Measurements from ENCODE around the gene WDR20.
A peak's percentile ranks its signal among the peaks of the same experiment; 100 is the strongest.
"Not testable (repeated sequence)": the region's sequence is repeated elsewhere in the genome, so short reads cannot be mapped to it uniquely, and the experiment has no call there.

The WDR20 gene

DNA sequence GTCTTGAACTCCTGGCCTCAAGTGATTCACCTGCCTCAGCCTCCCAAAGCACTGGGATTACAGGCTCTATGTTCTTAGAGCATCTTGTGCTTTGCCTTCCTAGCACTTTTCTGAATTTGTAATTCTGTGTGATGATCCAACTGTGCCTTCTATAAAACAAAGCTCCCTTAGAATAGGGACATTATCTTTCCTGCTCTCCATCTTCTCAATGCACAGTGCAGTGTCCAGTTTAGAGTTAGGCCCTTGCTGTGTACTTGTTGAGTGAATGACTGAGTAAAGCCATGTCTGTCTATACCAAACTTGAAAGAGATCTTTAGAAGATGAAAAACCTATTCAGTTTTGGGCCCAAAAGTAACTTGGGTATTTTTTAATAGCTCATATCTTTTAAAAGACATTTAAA, 5.2 kb downstream of the WDR20 start:
- Histone ChIP-seq H3K4me3 (ENCODE audit: low read depth in 1 of 5, low read length in 5 of 5) (no peak overlapping the region), H3K9ac (ENCODE audit: low read length in 5 of 5) (peak overlapping the region in 1 of 5 donors; percentile 30), H3K9me3 (ENCODE audit: control insufficient read depth in 5 of 5, low read length in 5 of 5) (no peaks in the 10 kb centered on the region), H3K27ac (ENCODE audit: low read depth, low read length) (no peak overlapping the region), H3K27me3 (ENCODE audit: control insufficient read depth in 5 of 5, insufficient read depth in 4 of 5, low read length in 5 of 5) (no peaks in the 10 kb centered on the region), H3K36me3 (ENCODE audit: control insufficient read depth in 5 of 5, insufficient read depth in 5 of 5, low read length in 5 of 5) (peaks cover 0 to 4% (median 0%) of the 10 kb centered on the region in 5 donors), H3K4me1 (ENCODE audit: control insufficient read depth in 5 of 5, insufficient read depth in 5 of 5, low read length in 5 of 5) (peaks cover 1 to 21% (median 13%) of the 10 kb centered on the region in 5 donors)

DNA sequence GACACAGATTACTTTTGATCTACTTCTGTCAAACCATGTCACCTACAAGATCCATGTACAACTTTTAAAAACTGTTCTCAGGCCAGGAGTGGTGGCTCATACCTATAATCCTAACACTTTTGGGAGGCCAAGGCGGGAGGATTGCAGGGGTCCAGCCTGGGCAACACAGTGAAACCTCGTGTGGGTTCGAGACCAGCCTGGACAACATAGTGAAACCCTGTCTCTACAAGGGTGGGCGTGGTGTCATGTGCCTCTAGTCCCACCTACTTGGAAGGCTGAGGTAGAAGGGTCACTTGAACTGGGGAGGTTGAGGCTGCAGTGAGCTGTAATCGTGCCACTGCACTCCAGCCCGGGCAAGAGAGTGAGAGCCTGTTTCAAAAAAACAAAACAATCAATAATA, 5.7 kb downstream of the WDR20 start:
- H3K36me3 ChIP-seq (ENCODE audit: control insufficient read depth in 5 of 5, insufficient read depth in 5 of 5, low read length in 5 of 5) = peaks cover 0 to 4% (median 0%) of the 10 kb centered on the region in 5 donors
- H3K4me1 ChIP-seq (ENCODE audit: control insufficient read depth in 5 of 5, insufficient read depth in 5 of 5, low read length in 5 of 5) = peaks cover 1 to 21% (median 12%) of the 10 kb centered on the region in 5 donors
- H3K4me3 ChIP-seq (ENCODE audit: low read depth in 1 of 5, low read length in 5 of 5) = no peak overlapping the region
- H3K9ac ChIP-seq (ENCODE audit: low read length in 5 of 5) = no peak overlapping the region
- H3K27me3 ChIP-seq (ENCODE audit: control insufficient read depth in 5 of 5, insufficient read depth in 4 of 5, low read length in 5 of 5) = no peaks in the 10 kb centered on the region
- H3K27ac ChIP-seq (ENCODE audit: low read depth, low read length) = no peak overlapping the region
- no peaks in the 10 kb centered on the region for H3K9me3 ChIP-seq (ENCODE audit: control insufficient read depth in 5 of 5, low read length in 5 of 5)

DNA sequence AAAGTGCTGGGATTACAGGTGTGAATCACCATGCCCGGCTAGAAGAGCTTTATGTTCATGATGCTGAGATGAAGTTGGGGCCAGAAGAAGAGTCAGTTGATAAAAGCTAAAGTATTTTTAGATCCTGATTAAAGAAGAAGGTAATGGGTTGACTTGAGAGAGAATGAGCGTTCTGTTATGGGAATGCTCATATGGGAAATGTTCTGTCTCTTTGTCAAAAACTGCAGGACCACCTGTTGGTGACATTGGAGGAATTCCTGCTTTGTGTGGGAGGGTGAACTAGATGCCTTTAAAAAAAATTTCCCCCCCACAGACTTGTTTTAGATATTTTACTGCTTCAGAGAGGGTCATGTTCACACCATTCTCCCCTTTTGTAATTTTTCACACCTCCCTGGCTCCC, 6.7 kb downstream of the WDR20 start:
- H3K9me3 ChIP-seq (ENCODE audit: control insufficient read depth in 5 of 5, low read length in 5 of 5) = no peaks in the 10 kb centered on the region
- peaks cover under 1 to 11% (median 2%) of the 10 kb centered on the region in 5 donors for H3K4me1 ChIP-seq (ENCODE audit: control insufficient read depth in 5 of 5, insufficient read depth in 5 of 5, low read length in 5 of 5)
- no peak overlapping the region for H3K27ac ChIP-seq (ENCODE audit: low read depth, low read length)
- no peak overlapping the region for H3K4me3 ChIP-seq (ENCODE audit: low read depth in 1 of 5, low read length in 5 of 5)
- no peaks in the 10 kb centered on the region for H3K27me3 ChIP-seq (ENCODE audit: control insufficient read depth in 5 of 5, insufficient read depth in 4 of 5, low read length in 5 of 5)
- H3K9ac ChIP-seq (ENCODE audit: low read length in 5 of 5) = no peak overlapping the region
- peaks cover 0 to 4% (median 0%) of the 10 kb centered on the region in 5 donors for H3K36me3 ChIP-seq (ENCODE audit: control insufficient read depth in 5 of 5, insufficient read depth in 5 of 5, low read length in 5 of 5)

DNA sequence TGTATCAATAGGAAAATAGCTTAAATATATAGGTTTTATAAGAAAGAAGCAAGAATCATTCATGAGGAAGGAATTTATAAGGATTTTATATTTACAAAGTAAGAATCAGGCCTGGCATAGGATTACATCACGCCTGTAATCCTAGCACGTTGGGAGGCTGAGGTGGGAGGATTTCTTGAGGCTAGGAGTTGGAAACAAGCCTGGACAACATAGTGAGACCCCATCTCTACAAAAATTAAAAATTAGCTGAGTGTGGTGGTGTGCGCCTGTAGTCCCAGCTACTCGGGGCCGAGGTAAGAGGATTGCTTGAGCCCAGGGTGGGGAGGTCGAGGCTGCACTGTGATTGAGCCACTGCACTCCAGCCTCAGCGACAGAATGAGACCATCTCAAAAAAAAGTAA, 10.4 kb downstream of the WDR20 start:
- Histone ChIP-seq H3K27me3 (ENCODE audit: control insufficient read depth in 5 of 5, insufficient read depth in 4 of 5, low read length in 5 of 5) (no peaks in the 10 kb centered on the region), H3K9me3 (ENCODE audit: control insufficient read depth in 5 of 5, low read length in 5 of 5) (no peaks in the 10 kb centered on the region), H3K4me1 (ENCODE audit: control insufficient read depth in 5 of 5, insufficient read depth in 5 of 5, low read length in 5 of 5) (peaks cover 0 to 4% (median 0%) of the 10 kb centered on the region in 5 donors), H3K27ac (ENCODE audit: low read depth, low read length) (no peak overlapping the region), H3K9ac (ENCODE audit: low read length in 5 of 5) (no peak overlapping the region), H3K36me3 (ENCODE audit: control insufficient read depth in 5 of 5, insufficient read depth in 5 of 5, low read length in 5 of 5) (peaks cover 0 to 7% (median 4%) of the 10 kb centered on the region in 5 donors), H3K4me3 (ENCODE audit: low read depth in 1 of 5, low read length in 5 of 5) (no peak overlapping the region)

DNA sequence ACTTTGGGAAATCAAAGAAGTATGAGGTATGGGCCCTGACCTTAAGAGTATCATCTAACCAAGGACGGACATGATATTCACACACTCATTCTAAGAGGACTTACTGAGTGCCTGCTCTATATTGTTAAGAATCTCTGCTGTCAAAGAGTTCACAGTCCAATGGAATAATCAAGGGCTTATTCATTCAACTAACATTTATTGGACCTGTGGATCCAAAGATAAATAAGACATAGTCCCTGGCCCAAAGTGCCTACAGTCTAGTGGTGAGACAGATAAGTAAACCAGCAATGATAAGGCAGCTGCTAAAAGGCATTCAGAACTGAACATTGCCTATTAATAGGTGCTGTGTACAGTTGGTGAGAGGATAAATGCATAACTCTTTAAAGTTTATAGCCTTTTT, 11.0 kb downstream of the WDR20 start:
- no peak overlapping the region for H3K4me3 ChIP-seq (ENCODE audit: low read depth in 1 of 5, low read length in 5 of 5)
- no peak overlapping the region for H3K9ac ChIP-seq (ENCODE audit: low read length in 5 of 5)
- H3K4me1 ChIP-seq (ENCODE audit: control insufficient read depth in 5 of 5, insufficient read depth in 5 of 5, low read length in 5 of 5) = peaks cover 0 to 4% (median 0%) of the 10 kb centered on the region in 5 donors
- no peak overlapping the region for H3K27ac ChIP-seq (ENCODE audit: low read depth, low read length)
- H3K9me3 ChIP-seq (ENCODE audit: control insufficient read depth in 5 of 5, low read length in 5 of 5) = no peaks in the 10 kb centered on the region
- no peaks in the 10 kb centered on the region for H3K27me3 ChIP-seq (ENCODE audit: control insufficient read depth in 5 of 5, insufficient read depth in 4 of 5, low read length in 5 of 5)
- H3K36me3 ChIP-seq (ENCODE audit: control insufficient read depth in 5 of 5, insufficient read depth in 5 of 5, low read length in 5 of 5) = peaks cover 0 to 7% (median 4%) of the 10 kb centered on the region in 5 donors

DNA sequence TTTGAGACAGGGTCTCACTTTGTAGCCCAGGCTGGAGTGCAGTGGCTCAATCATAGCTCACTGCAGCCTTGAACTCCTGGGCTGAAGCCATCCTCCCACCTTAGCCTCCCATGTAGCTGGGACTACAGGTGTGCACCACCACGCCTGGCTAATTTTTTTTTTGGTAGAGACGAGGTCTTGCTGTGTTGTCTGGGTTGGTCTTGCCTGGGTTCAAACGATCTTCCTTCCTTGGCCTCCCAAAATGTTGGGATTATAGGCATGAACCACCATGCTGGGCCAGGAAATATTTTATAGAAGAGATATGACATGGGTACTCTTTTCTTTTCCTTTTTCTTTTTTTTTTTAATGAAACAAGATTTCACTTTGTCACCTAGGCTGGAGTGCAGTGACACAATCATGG, 11.7 kb downstream of the WDR20 start:
- not testable (repeated sequence) for H3K9me3 ChIP-seq (ENCODE audit: control insufficient read depth in 5 of 5, low read length in 5 of 5); H3K9ac ChIP-seq (ENCODE audit: low read length in 5 of 5); H3K36me3 ChIP-seq (ENCODE audit: control insufficient read depth in 5 of 5, insufficient read depth in 5 of 5, low read length in 5 of 5); H3K4me3 ChIP-seq (ENCODE audit: low read depth in 1 of 5, low read length in 5 of 5); H3K27ac ChIP-seq (ENCODE audit: low read depth, low read length); H3K4me1 ChIP-seq (ENCODE audit: control insufficient read depth in 5 of 5, insufficient read depth in 5 of 5, low read length in 5 of 5); H3K27me3 ChIP-seq (ENCODE audit: control insufficient read depth in 5 of 5, insufficient read depth in 4 of 5, low read length in 5 of 5)

DNA sequence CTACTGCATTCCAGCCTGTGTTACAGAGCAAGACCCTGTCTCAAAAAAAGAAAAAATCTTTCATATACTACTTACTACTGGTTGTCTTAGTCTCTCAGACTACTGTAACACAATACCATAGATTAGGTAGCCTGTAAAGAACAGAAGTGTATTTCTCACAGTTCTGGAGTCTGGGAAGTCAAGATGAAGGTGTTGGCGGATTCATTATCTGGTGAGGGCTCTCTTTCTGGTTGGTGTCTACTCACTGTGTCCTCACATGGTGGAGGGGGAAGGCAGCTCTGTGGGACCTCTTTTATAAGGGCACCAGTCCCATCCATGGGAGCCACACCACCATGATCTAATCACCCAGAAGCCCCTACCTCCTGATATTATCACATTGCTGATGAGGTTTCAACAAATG, 14.4 kb downstream of the WDR20 start:
- no peak overlapping the region for H3K27ac ChIP-seq (ENCODE audit: low read depth, low read length)
- peaks cover 0 to 5% (median 0%) of the 10 kb centered on the region in 5 donors for H3K4me1 ChIP-seq (ENCODE audit: control insufficient read depth in 5 of 5, insufficient read depth in 5 of 5, low read length in 5 of 5)
- H3K9ac ChIP-seq (ENCODE audit: low read length in 5 of 5) = no peak overlapping the region

DNA sequence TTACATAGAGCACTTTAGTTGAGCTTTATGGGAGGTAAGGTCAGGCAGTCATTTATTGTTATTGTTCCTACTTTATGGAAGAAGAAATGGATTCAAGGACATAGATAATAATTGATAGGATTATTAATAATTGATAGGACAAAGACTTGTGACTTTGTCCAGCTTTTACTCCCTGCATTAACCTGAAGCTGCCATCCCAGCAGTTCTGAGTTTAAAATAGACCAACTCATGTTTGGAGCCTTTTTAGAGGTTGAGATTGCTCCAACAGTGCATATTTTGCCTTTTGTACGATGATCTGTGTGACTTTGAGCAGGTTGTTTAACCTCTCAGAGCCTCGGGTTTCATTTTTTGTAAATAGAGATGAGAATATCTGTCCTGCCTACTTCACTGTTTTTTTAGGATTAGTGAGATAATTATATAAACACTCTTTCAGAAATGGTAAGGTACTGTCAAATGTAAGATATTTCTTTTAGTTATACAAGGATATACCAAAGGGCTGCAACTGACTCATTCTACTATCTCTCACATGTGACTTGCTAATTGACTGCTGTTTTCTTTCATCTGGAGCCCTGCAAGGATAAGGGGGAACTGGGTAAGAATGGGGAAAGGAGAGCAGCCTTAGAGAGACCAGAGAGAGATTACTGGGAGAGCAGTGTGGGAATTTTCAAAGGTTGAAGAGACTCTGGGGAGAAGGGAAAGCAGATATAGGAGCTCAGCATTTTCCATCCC, 15.3 kb downstream of the WDR20 start:
- Histone ChIP-seq H3K27me3 (ENCODE audit: control insufficient read depth in 5 of 5, insufficient read depth in 4 of 5, low read length in 5 of 5) (no peaks in the 10 kb centered on the region), H3K4me1 (ENCODE audit: control insufficient read depth in 5 of 5, insufficient read depth in 5 of 5, low read length in 5 of 5) (peaks cover 0 to 2% (median 0%) of the 10 kb centered on the region in 5 donors), H3K36me3 (ENCODE audit: control insufficient read depth in 5 of 5, insufficient read depth in 5 of 5, low read length in 5 of 5) (peaks cover 0 to 7% (median 6%) of the 10 kb centered on the region in 5 donors), H3K27ac (ENCODE audit: low read depth, low read length) (no peak overlapping the region), H3K9me3 (ENCODE audit: control insufficient read depth in 5 of 5, low read length in 5 of 5) (no peaks in the 10 kb centered on the region), H3K9ac (ENCODE audit: low read length in 5 of 5) (no peak overlapping the region), H3K4me3 (ENCODE audit: low read depth in 1 of 5, low read length in 5 of 5) (no peak overlapping the region)

More for the DNA sequence above, 14.4 kb downstream of the WDR20 start:
- Histone ChIP-seq H3K36me3 (ENCODE audit: control insufficient read depth in 5 of 5, insufficient read depth in 5 of 5, low read length in 5 of 5) (peaks cover 0 to 7% (median 5%) of the 10 kb centered on the region in 5 donors), H3K4me3 (ENCODE audit: low read depth in 1 of 5, low read length in 5 of 5) (no peak overlapping the region), H3K27me3 (ENCODE audit: control insufficient read depth in 5 of 5, insufficient read depth in 4 of 5, low read length in 5 of 5) (no peaks in the 10 kb centered on the region), H3K9me3 (ENCODE audit: control insufficient read depth in 5 of 5, low read length in 5 of 5) (no peaks in the 10 kb centered on the region)

DNA sequence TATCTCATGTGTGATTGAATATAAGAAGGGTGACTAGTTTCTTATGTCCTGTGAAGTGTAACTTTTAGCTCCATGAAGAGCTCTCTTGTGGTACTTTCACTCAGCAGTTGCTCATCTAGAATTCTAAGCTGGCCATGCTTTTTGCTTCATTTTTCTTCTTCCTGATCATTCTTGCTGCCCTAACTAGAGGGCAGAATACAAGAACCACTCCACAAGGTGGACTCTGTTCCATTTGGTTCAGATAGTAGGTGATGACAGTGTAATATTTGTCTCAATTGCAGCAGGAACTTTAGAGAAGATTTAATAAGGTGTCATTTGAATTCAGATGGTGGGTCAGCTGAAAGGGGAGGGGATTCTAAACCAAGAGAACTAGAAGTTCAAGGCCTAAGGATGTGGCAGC, 17.6 kb downstream of the WDR20 start:
- Histone ChIP-seq H3K27ac (ENCODE audit: low read depth, low read length) (no peak overlapping the region), H3K9me3 (ENCODE audit: control insufficient read depth in 5 of 5, low read length in 5 of 5) (no peaks in the 10 kb centered on the region), H3K27me3 (ENCODE audit: control insufficient read depth in 5 of 5, insufficient read depth in 4 of 5, low read length in 5 of 5) (no peaks in the 10 kb centered on the region), H3K4me1 (ENCODE audit: control insufficient read depth in 5 of 5, insufficient read depth in 5 of 5, low read length in 5 of 5) (peaks cover 0 to 2% (median 0%) of the 10 kb centered on the region in 5 donors), H3K9ac (ENCODE audit: low read length in 5 of 5) (no peak overlapping the region), H3K4me3 (ENCODE audit: low read depth in 1 of 5, low read length in 5 of 5) (no peak overlapping the region), H3K36me3 (ENCODE audit: control insufficient read depth in 5 of 5, insufficient read depth in 5 of 5, low read length in 5 of 5) (peaks cover 0 to 6% (median 3%) of the 10 kb centered on the region in 5 donors)

DNA sequence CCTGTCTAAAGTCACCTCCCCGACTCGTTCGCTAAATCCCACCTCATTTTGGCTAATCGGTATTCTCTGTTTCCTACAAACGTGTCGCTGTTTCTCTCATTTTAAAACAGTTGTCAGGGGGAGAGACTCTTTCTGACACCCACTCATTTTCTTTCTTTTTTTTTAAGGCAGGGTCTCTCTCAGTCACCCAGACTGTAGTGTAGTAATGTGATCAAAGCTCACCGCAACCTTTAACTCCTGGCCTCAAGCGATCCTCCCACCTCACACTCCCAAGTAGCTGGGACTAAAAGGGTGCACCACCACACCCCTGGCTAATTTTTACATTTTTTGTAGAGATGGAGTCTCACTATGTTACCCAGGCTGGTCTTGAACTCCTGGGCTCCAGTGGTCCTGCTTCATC, 19.1 kb downstream of the WDR20 start:
- Histone ChIP-seq H3K27me3 (ENCODE audit: control insufficient read depth in 5 of 5, insufficient read depth in 4 of 5, low read length in 5 of 5) (no peaks in the 10 kb centered on the region), H3K4me1 (ENCODE audit: control insufficient read depth in 5 of 5, insufficient read depth in 5 of 5, low read length in 5 of 5) (peaks cover 0 to 2% (median 0%) of the 10 kb centered on the region in 5 donors), H3K36me3 (ENCODE audit: control insufficient read depth in 5 of 5, insufficient read depth in 5 of 5, low read length in 5 of 5) (peaks cover 0 to 2% (median 0%) of the 10 kb centered on the region in 5 donors), H3K4me3 (ENCODE audit: low read depth in 1 of 5, low read length in 5 of 5) (no peak overlapping the region), H3K9ac (ENCODE audit: low read length in 5 of 5) (no peak overlapping the region), H3K27ac (ENCODE audit: low read depth, low read length) (no peak overlapping the region), H3K9me3 (ENCODE audit: control insufficient read depth in 5 of 5, low read length in 5 of 5) (no peaks in the 10 kb centered on the region)
